UCSD-AML1 (cell line): Measurements from ENCODE around the gene KLHL13.

Experiments used
- DNase-seq: peaks from one replicate; lab custom pipeline; 2025; ENCODE audit not compliant: unreplicated experiment; lab: John Stamatoyannopoulos, UW

Gene KLHL13

GRCh38 chrX:117892469-117892868 is 224.1 kb downstream of the KLHL13 start:
- DNase-seq = no peak

- DNase-seq = no peak
These were observed 244.8 kb downstream of the KLHL13 start for GRCh38 chrX:117871796-117872195.

GRCh38 chrX:117860517-117860916 is 256.1 kb downstream of the KLHL13 start:
- no peak for DNase-seq

GRCh38 chrX:117854806-117855205 is 261.8 kb downstream of the KLHL13 start:
- DNase-seq = no peak

- DNase-seq = no peak
These were observed 265.6 kb downstream of the KLHL13 start for GRCh38 chrX:117851025-117851424.
